Measurements from ENCODE around the gene PJA2. TPM values are rescaled to one million over a fixed set of nuclear protein-coding genes. Genes with fewer than 3 reads are reported as not detected.
"Not testable (repeated sequence)": the region's sequence is repeated elsewhere in the genome, so short reads cannot be mapped to it uniquely, and the experiment has no call there.

PJA2 gene
- total RNA-seq, 1 experiment from 2014 or later = 54.4 TPM

DNA sequence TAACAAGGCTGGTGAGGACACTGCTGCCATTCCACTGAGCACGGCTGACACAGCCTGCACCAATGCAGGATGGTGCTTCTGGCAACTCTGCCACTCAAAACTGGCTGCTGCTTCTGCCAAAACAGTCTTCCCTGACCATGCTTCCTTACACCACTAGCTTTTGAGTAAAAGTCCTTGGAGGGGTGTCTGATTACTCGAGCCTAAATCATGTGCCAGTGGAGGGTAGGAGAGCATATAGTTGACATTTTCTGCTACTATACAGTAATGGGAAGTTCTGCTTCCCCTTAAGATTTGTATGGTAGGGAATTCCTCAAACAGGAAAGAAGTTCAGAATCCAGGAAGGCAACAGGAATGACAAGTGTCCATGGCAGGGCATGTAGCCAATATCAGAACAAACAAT, 12.2 kb upstream of the PJA2 start:
- no peak overlapping the region for H3K27ac Mint-ChIP-seq (ENCODE audit: low read depth, unreplicated experiment)
- no TSS peak for BruUV-seq (replicated peaks)
- intact Hi-C loops (cut with micrococcal nuclease) = no loop called here
- H3K4me1 Mint-ChIP-seq (ENCODE audit: insufficient read depth, unreplicated experiment) = peaks cover 5% of the 10 kb centered on the region
- no peak overlapping the region for H3K4me3 Mint-ChIP-seq (ENCODE audit: unreplicated experiment)
- H3K36me3 Mint-ChIP-seq (ENCODE audit: insufficient read depth, unreplicated experiment) = no peaks in the 10 kb centered on the region
- no peaks in the 10 kb centered on the region for H3K27me3 Mint-ChIP-seq (ENCODE audit: insufficient read depth, unreplicated experiment)
- POLR2A ChIA-PET = interaction anchor here (0.8 kb wide), 1 partner anchor 12 kb away, joined by 3 read pairs; the partner anchor contains the start of gene PJA2
- no peak for DNase-seq (ENCODE audit: unreplicated experiment)
- CTCF ChIA-PET = no interaction called here
- peaks cover 7% of the 10 kb centered on the region for H3K9me3 Mint-ChIP-seq (ENCODE audit: unreplicated experiment)
- no peak for TF ChIP-seq CTCF (IDR thresholded peaks at IDR 0.05; ENCODE audit: unreplicated experiment)

DNA sequence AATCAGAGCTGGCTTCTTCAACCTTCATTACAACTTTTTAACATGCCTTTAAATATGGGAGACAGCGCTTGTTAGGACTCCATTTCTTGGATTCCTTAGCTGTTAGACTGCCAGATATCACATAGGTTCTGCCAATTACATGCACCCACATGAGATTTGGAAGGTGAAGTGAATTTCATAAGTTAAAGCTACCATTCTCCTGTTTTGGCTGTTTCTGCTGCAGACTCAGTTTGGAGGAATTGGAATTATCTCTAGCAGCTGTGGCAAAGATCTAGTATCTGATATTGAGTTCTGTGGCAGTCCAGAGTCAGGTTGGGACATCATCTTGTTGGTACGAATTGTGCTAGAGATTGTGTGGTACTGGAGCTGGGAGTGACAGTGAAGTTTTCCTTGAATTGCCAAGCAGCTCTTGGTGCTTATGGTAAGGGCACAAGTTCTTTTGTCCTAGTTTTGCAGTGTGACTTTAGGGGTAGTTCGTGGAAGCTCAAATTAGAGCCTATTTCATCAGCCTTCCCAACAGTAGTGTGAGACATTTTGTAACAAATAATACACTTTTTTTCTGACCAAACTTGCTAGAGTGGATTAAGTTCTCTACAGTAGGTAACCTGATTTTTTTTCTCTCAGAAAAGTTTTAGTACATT, 9.1 kb upstream of the PJA2 start:
- no TSS peak for BruUV-seq (replicated peaks)
- Mint-ChIP-seq H3K9me3 (ENCODE audit: unreplicated experiment) (no peaks in the 10 kb centered on the region), H3K4me3 (ENCODE audit: unreplicated experiment) (no peak overlapping the region), H3K27me3 (ENCODE audit: insufficient read depth, unreplicated experiment) (no peaks in the 10 kb centered on the region), H3K4me1 (ENCODE audit: insufficient read depth, unreplicated experiment) (no peaks in the 10 kb centered on the region), H3K27ac (ENCODE audit: low read depth, unreplicated experiment) (no peak overlapping the region), H3K36me3 (ENCODE audit: insufficient read depth, unreplicated experiment) (no peaks in the 10 kb centered on the region)
- no peak for DNase-seq (ENCODE audit: unreplicated experiment)
- TF ChIP-seq CTCF (IDR thresholded peaks at IDR 0.05; ENCODE audit: unreplicated experiment) = no peak
- intact Hi-C loops (cut with micrococcal nuclease) = no loop called here
- CTCF ChIA-PET = interaction anchor here (0.8 kb wide), 1 partner anchor 17 kb away, joined by 3 read pairs; no protein-coding TSS in a partner anchor
- POLR2A ChIA-PET = interaction anchor here (0.6 to 1.5 kb wide), 6 partner anchors 9 to 763 kb away, joined by 3 to 9 read pairs (median 3); partner anchors contain the start of gene PJA2

DNA sequence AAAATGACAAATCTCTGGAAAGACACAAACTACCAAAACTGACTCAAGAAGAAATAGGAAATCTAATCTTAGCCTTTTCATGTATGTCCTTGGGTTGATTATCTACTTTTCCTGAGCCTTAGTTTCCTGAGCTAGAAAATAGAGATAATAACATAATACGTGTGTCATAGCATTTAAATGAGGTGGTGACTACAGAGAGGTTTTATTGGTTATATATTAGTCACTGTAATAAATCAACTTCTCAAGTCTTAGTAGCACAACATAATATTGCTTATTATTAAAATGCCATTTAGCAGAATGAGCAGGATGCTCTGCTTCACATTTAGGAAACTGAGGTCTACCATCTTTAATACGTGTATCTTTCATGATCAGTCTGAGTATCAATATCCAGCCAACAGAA, 7.1 kb upstream of the PJA2 start:
- Mint-ChIP-seq H3K4me3 (ENCODE audit: unreplicated experiment) (no peak overlapping the region), H3K27me3 (ENCODE audit: insufficient read depth, unreplicated experiment) (no peaks in the 10 kb centered on the region), H3K9me3 (ENCODE audit: unreplicated experiment) (no peaks in the 10 kb centered on the region), H3K27ac (ENCODE audit: low read depth, unreplicated experiment) (no peak overlapping the region), H3K4me1 (ENCODE audit: insufficient read depth, unreplicated experiment) (no peaks in the 10 kb centered on the region), H3K36me3 (ENCODE audit: insufficient read depth, unreplicated experiment) (no peaks in the 10 kb centered on the region)
- no peak for TF ChIP-seq CTCF (IDR thresholded peaks at IDR 0.05; ENCODE audit: unreplicated experiment)
- CTCF ChIA-PET = interaction anchor here (1.2 kb wide), 1 partner anchor 8 kb away, joined by 3 read pairs; no protein-coding TSS in a partner anchor
- intact Hi-C loops (cut with micrococcal nuclease) = no loop called here
- BruUV-seq (replicated peaks) = no TSS peak
- DNase-seq (ENCODE audit: unreplicated experiment) = no peak
- POLR2A ChIA-PET = no interaction called here

DNA sequence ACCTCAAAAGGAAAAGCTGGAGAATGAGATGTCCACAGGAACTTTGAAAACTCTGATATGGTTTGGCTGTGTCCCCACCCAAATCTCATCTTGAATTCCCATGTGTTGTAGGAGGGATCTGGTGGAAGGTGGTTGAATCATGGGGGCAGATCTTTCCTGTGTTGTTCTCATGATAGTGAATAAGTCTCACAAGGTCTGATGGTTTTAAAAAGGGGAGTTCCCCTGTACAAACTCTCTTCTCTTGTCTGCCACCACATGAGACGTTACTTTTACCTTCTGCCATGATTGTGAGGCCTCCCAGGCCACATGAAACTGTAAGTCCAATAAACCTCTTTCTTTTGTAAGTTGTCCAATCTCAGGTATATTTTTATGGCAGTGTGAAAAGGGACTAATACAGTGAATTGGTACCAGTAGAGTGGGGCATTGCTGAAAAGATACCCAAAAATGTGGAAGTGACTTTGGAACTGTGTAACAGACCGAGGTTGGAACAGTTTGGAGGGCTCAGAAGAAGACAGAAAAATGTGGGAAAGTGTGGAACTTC, 4.2 kb upstream of the PJA2 start:
- H3K27me3 Mint-ChIP-seq (ENCODE audit: insufficient read depth, unreplicated experiment); DNase-seq (ENCODE audit: unreplicated experiment); H3K27ac Mint-ChIP-seq (ENCODE audit: low read depth, unreplicated experiment); BruUV-seq (replicated peaks); H3K36me3 Mint-ChIP-seq (ENCODE audit: insufficient read depth, unreplicated experiment); CTCF ChIA-PET; H3K4me1 Mint-ChIP-seq (ENCODE audit: insufficient read depth, unreplicated experiment); intact Hi-C loops (cut with micrococcal nuclease); H3K4me3 Mint-ChIP-seq (ENCODE audit: unreplicated experiment); H3K9me3 Mint-ChIP-seq (ENCODE audit: unreplicated experiment): not testable (repeated sequence)
- POLR2A ChIA-PET = interaction anchor here (0.8 to 5.3 kb wide), 3 partner anchors 10 to 43 kb away, joined by 3 to 80 read pairs (median 4); no protein-coding TSS in a partner anchor
